Neutrophil (primary cell): Measurements from ENCODE around the gene FBN2.

ENCODE experiments used
- H3K27ac ChIP-seq: fragments of 200-600 bp; sonication (generic); 2 replicates; pipeline ENCODE4 v1.5.1; 2016; ENCODE audit warnings: mild to moderate bottlenecking, moderate library complexity
- H3K27me3 ChIP-seq: fragments of 200-600 bp; sonication (generic); 2 replicates; pipeline ENCODE4 v1.6.0; 2016; ENCODE audit warnings: mild to moderate bottlenecking
- H3K36me3 ChIP-seq: fragments of 200-600 bp; sonication (generic); 2 replicates; pipeline ENCODE4 v1.5.1; 2017
- H3K4me1 ChIP-seq, 2 experiments: fragments of 200-600 bp in 1 of 2; sonication (generic) in 1 of 2; 1 replicate in 1 of 2; 2 replicates in 1 of 2; pipeline versions ENCODE4 v1.5.1 to v1.6.1; 2013 to 2016; ENCODE audit warnings: low read depth in 1 of 2, low read length in 1 of 2, mild to moderate bottlenecking in 1 of 2, moderate library complexity in 1 of 2; ENCODE audit not compliant: control insufficient read depth in 1 of 2, insufficient read depth in 1 of 2
- H3K4me3 ChIP-seq, 2 experiments: fragments of 200-600 bp in 1 of 2; sonication (generic) in 1 of 2; 1 replicate in 1 of 2; 2 replicates in 1 of 2; pipeline ENCODE4 v1.5.1; 2013 to 2016; ENCODE audit warnings: low read depth in 1 of 2, low read length in 1 of 2, mild to moderate bottlenecking in 1 of 2, moderate library complexity in 1 of 2
- H3K9me3 ChIP-seq: fragments of 200-600 bp; sonication (generic); 2 replicates; pipeline ENCODE4 v1.5.1; 2016
- TF ChIP-seq, protein P1 (sequence below): fragments of 200-600 bp; sonication (generic); IDR thresholded peaks from 2 replicates; pipeline ENCODE4 v1.5.1; 2016; ENCODE audit warnings: antibody characterized with exemption

FBN2 gene

DNA sequence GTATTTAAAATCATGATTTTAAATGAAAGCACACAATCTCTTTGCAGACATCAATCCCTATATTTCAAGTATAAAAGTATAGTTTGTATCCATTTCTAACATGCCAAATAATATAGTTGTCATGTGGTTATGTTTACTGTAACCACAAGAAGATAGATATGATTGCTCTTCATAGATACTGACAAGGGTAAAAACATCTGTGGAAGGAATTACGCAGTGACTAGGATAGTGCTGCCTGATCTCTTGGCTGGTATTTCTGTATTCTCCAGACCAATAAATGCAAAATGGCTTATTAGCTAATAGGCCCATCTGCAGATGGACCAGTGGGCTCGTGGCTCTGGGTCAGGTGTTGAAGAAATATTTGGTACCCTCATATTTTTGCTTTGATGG is 34.9 kb upstream of the FBN2 start:
- Histone ChIP-seq H3K36me3 (no peaks in the 10 kb centered on the region), H3K27ac (no peak overlapping the region), H3K4me3 (no peak overlapping the region), H3K4me1 (no peaks in the 10 kb centered on the region), H3K27me3 (no peaks in the 10 kb centered on the region), H3K9me3 (no peaks in the 10 kb centered on the region)
- TF ChIP-seq, protein P1, sequence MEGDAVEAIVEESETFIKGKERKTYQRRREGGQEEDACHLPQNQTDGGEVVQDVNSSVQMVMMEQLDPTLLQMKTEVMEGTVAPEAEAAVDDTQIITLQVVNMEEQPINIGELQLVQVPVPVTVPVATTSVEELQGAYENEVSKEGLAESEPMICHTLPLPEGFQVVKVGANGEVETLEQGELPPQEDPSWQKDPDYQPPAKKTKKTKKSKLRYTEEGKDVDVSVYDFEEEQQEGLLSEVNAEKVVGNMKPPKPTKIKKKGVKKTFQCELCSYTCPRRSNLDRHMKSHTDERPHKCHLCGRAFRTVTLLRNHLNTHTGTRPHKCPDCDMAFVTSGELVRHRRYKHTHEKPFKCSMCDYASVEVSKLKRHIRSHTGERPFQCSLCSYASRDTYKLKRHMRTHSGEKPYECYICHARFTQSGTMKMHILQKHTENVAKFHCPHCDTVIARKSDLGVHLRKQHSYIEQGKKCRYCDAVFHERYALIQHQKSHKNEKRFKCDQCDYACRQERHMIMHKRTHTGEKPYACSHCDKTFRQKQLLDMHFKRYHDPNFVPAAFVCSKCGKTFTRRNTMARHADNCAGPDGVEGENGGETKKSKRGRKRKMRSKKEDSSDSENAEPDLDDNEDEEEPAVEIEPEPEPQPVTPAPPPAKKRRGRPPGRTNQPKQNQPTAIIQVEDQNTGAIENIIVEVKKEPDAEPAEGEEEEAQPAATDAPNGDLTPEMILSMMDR = no peak

DNA sequence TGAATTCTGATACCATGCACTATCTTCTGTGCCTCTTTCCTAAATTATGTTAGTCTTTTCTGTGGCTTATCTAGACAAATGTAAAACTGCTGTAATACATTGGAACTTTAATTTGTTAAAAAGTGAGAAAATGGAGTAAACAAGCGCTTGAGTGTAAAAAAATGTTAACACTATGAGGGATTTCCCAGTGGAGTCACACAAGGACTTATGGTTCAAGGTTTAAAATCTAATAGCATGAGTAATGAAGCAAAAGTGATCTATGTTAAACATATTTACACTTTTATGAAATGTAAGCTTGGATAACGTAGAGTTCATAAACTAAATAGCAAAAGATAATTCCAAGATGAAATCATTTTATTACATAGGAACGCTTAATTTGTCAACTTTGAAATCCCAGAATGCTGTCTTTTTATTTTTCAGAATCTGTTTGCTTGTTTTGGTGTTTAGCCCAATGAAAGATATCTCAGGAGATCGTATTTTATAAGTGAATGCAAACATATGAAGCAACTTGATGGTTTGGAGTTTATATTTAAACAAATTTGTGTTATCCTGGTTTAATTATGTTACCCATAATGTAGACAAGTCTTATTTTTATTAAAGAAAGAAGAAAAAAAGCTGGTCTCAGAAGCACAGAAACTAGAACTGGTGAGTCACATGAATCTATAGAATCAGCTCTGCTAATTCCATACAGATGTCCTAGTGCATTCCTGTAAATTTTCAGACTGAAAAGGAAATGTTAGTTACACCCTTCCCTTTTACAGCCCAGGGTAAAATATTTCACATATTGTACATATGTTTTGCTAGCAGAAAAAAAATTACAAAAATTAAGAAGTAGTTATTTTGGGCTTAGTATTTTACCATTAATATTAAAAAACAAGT is 34.2 kb upstream of the FBN2 start:
- H3K4me1 ChIP-seq = no peaks in the 10 kb centered on the region
- TF ChIP-seq, protein P1 = no peak
- no peaks in the 10 kb centered on the region for H3K9me3 ChIP-seq
- no peak overlapping the region for H3K4me3 ChIP-seq
- no peaks in the 10 kb centered on the region for H3K27me3 ChIP-seq
- H3K36me3 ChIP-seq = no peaks in the 10 kb centered on the region
- no peak overlapping the region for H3K27ac ChIP-seq

DNA sequence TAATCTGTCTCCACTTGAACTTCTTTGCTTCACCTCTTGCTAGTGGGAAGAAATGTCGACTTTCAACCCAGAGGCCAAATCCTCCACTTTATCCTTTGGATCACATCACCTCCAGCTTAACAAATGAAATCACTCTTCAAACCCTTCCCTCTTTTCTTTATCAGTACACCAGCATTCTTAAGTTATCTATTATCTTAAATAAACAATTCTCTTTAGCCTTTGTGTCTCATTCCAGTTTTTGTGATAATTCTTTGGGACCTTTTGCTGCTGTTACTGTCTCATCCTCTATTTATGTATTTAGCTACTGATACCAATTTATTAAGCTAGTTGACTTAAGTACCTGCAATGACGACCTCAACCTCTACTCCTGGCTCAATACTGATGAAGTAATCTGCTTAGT is 28.1 kb upstream of the FBN2 start:
- TF ChIP-seq, protein P1 = no peak
- no peaks in the 10 kb centered on the region for H3K36me3 ChIP-seq

DNA sequence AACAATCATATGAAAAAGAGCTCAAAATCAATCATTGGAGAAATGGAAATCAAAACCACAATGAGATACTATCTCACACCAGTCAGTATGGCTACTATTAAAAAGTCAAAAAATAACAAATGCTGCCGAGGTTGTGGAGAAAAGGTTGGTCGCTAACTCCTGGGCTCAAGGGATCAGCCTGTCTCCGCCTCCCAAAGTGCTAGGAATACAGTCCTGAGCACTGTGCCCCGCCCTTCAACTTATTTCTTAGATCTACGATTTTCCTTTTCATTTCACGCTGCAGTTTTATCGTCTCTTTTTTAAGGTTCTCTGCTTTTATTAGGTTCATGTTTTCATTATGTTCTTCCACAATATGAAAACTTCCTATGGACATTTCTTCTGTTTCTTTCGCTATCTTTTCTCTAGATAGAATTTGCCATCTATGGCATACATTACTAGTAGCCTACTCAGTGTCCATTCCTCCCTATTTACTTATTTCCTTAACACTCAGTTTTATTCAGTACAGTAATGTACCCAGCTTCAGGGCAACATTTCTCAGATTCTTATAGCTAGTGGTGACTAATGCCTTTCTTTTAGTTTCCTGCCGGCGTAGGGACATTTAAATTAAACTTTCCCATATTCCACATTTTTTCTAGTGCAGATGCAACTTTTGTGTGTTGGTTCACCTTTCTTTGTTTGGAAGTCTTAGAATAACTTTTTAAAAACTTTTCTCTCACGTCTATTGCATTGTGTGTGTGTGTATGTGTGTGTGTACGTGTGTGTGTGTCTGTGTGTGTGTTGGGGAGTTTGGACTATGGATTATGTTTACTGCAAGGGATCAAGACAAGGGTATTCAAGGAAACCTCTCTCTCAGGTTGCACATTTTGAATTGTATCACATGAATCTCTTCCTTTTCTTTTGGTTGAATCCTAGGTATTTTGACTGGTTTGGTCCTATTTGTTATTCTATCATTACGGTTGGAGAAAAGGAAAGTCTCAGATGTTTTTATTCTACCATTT is 21.6 kb upstream of the FBN2 start:
- H3K27me3 ChIP-seq = no peaks in the 10 kb centered on the region
- no peaks in the 10 kb centered on the region for H3K36me3 ChIP-seq
- TF ChIP-seq, protein P1 = no peak
- no peak overlapping the region for H3K27ac ChIP-seq
- H3K4me3 ChIP-seq = no peak overlapping the region
- no peaks in the 10 kb centered on the region for H3K4me1 ChIP-seq
- H3K9me3 ChIP-seq = no peaks in the 10 kb centered on the region

More for the DNA sequence above, 28.1 kb upstream of the FBN2 start:
- no peak overlapping the region for H3K4me3 ChIP-seq
- H3K27ac ChIP-seq = no peak overlapping the region
- H3K27me3 ChIP-seq = no peaks in the 10 kb centered on the region
- no peaks in the 10 kb centered on the region for H3K4me1 ChIP-seq
- no peaks in the 10 kb centered on the region for H3K9me3 ChIP-seq

DNA sequence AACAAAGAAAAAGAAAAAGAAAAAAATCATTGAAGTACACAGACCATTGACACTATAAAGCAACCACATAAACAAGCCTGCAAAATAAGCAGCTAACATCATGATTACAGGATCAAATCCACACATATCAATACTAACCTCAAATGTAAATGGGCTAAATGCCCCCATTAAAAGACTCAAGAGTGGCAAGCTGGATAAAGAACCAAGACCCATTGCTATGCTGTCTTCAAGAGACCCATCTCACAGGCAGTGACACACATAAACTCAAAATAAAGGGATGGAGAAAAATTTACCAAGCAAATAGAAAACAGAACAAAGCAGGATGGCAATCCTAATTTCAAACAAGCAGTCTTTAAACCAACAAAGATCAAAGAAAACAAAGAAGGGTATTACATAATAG is 15.7 kb upstream of the FBN2 start:
- no peaks in the 10 kb centered on the region for H3K36me3 ChIP-seq
- TF ChIP-seq, protein P1 = no peak
- H3K9me3 ChIP-seq = no peaks in the 10 kb centered on the region
- no peak overlapping the region for H3K27ac ChIP-seq
- H3K4me3 ChIP-seq = no peak overlapping the region
- H3K27me3 ChIP-seq = no peaks in the 10 kb centered on the region
- no peaks in the 10 kb centered on the region for H3K4me1 ChIP-seq
